ENCODE data around the gene NPY4R2. TPM values are rescaled to one million over a fixed set of nuclear protein-coding genes. Genes with fewer than 3 reads are reported as not detected.
"Not testable (repeated sequence)": the region's sequence is repeated elsewhere in the genome, so short reads cannot be mapped to it uniquely, and the experiment has no call there.

The NPY4R2 gene
- total RNA-seq, 1 donor from 2014 or later, result not detected

DNA sequence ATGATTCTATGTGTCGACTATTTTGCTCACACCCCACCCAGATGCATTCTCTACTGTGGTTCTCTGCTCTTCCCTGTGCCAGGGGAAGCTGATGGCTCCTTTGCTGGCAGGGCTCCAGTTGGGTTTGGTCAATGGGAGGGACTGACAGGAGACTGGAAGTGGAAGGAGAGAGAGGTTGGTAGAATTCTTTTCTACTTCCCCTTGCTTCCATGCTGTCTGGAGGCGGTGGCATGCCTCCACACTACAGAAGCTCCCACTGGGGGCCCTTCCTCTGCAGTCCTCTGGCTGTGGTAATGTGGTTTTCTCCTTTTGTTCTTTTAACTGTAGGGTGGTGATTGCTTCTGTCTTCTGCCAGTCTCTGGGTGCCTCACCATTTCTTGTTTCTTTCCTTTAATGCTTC, 4.4 kb upstream of the NPY4R2 start:
- not testable (repeated sequence) for H3K27me3 Mint-ChIP-seq; DNase-seq (ENCODE audit: extremely low spot score, unreplicated experiment); H3K27ac Mint-ChIP-seq; H3K36me3 Mint-ChIP-seq; H3K9me3 Mint-ChIP-seq; H3K4me1 Mint-ChIP-seq (ENCODE audit: unreplicated experiment); H3K4me3 Mint-ChIP-seq

DNA sequence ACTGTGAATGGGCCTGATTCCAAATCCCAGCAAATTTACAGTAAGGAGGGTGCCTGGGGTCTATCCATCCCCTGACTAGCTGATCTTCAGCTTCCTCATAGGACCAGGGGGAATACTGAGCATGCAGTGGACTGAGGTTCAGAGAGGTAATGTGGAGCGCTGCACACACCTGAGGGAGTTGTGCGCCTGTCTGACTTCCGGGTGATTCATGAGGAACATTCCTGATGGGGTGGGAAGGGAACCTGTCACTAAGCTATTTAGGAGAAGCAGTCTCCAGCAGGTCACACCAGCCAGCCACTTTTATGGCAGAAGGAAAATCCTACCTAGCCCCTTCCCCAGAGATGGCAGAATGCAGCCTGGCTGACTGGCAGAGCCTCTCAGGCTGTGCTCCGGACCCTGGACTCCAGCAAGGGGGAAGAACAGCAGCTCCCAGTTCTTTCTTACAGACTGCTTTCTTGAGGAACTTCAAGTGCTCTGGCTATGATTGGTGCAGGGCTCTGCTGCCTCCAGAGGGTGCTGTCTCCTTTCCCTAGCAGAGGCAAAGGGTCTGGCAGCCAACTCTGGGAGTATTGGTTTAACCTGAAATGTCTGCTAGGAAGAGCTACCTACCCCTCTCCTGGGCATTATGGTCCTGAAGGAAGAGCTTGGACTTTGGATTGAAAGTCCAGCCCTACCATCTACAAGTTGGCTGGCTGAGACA, 2.5 kb upstream of the NPY4R2 start:
- H3K36me3 Mint-ChIP-seq; H3K9me3 Mint-ChIP-seq; H3K4me1 Mint-ChIP-seq (ENCODE audit: unreplicated experiment); DNase-seq (ENCODE audit: extremely low spot score, unreplicated experiment); H3K4me3 Mint-ChIP-seq; H3K27me3 Mint-ChIP-seq; H3K27ac Mint-ChIP-seq: not testable (repeated sequence)

DNA sequence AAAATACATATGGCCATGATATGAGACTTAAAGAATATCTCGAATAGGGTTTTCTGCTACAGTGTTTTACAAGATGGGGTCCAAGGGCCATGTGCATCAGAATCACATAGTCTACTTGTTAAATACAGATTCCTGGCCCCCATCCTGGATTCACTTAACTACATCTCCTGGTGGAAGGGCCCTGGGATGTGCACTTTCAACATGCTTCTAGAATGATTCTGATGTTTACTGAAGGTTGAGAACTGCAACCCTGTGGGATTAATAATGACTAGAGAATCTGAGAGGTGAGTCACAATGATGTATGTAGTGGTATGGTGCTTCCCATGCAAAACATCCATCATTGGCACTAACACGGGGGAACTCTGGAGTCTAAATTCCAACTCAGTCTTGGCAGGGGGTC, 2.1 kb downstream of the NPY4R2 start:
- not testable (repeated sequence) for DNase-seq (ENCODE audit: extremely low spot score, unreplicated experiment); H3K4me3 Mint-ChIP-seq; H3K4me1 Mint-ChIP-seq (ENCODE audit: unreplicated experiment); H3K9me3 Mint-ChIP-seq; H3K36me3 Mint-ChIP-seq; H3K27me3 Mint-ChIP-seq; H3K27ac Mint-ChIP-seq

DNA sequence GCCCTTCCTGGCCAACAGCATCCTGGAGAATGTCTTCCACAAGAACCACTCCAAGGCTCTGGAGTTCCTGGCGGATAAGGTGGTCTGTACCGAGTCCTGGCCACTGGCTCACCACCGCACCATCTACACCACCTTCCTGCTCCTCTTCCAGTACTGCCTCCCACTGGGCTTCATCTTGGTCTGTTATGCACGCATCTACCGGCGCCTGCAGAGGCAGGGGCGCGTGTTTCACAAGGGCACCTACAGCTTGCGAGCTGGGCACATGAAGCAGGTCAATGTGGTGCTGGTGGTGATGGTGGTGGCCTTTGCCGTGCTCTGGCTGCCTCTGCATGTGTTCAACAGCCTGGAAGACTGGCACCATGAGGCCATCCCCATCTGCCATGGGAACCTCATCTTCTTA, 4.0 kb downstream of the NPY4R2 start:
- not testable (repeated sequence) for H3K4me3 Mint-ChIP-seq; H3K9me3 Mint-ChIP-seq; H3K4me1 Mint-ChIP-seq (ENCODE audit: unreplicated experiment); H3K36me3 Mint-ChIP-seq; H3K27ac Mint-ChIP-seq; H3K27me3 Mint-ChIP-seq; DNase-seq (ENCODE audit: extremely low spot score, unreplicated experiment)

GRCh38 chr10:47924628-47925027, 6.2 kb downstream of the NPY4R2 start:
- not testable (repeated sequence) for H3K9me3 Mint-ChIP-seq; H3K27ac Mint-ChIP-seq; DNase-seq (ENCODE audit: extremely low spot score, unreplicated experiment); H3K27me3 Mint-ChIP-seq; H3K4me3 Mint-ChIP-seq; H3K36me3 Mint-ChIP-seq; H3K4me1 Mint-ChIP-seq (ENCODE audit: unreplicated experiment)

DNA sequence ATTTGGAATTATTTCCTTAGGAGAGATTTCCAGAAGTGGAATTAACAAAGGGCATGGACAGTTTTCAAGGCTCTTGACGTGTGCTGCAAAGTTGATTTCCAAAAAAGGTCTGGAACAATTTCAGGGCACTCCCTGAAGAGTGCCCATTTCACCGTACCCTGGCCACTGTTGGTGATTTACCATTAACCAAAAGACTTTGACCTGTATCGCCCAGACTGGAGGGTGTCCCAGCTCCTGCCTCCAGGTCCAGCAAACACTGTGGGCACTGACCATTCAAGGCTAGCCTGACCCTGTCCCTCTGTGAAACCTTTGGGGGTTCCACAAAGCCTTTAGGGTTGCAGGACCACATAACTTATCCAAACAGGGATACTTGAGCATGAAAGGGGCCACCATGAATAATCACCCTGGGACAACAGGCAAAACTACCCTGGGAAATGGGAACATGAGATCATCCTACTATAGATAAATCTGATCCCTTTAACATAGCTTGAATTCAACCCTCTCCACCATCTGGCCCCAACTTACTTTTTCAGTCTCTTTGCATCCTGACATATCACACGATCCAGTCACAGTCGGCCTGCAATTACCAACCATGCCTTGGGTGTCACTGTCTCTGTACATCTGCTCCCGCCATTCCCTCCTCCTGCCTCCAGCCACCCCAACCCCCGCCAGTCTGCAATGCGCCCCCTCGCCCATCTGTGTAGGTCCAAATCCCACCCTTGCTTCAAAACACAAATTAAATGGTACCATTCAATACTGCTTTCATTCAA, 8.9 kb downstream of the NPY4R2 start:
- not testable (repeated sequence) for H3K4me3 Mint-ChIP-seq; DNase-seq (ENCODE audit: extremely low spot score, unreplicated experiment); H3K27ac Mint-ChIP-seq; H3K4me1 Mint-ChIP-seq (ENCODE audit: unreplicated experiment); H3K36me3 Mint-ChIP-seq; H3K9me3 Mint-ChIP-seq; H3K27me3 Mint-ChIP-seq

- H3K27me3 Mint-ChIP-seq; H3K36me3 Mint-ChIP-seq; H3K27ac Mint-ChIP-seq; DNase-seq (ENCODE audit: extremely low spot score, unreplicated experiment); H3K4me3 Mint-ChIP-seq; H3K4me1 Mint-ChIP-seq (ENCODE audit: unreplicated experiment); H3K9me3 Mint-ChIP-seq: not testable (repeated sequence)
These were observed 9.8 kb downstream of the NPY4R2 start for GRCh38 chr10:47928225-47928624.

DNA sequence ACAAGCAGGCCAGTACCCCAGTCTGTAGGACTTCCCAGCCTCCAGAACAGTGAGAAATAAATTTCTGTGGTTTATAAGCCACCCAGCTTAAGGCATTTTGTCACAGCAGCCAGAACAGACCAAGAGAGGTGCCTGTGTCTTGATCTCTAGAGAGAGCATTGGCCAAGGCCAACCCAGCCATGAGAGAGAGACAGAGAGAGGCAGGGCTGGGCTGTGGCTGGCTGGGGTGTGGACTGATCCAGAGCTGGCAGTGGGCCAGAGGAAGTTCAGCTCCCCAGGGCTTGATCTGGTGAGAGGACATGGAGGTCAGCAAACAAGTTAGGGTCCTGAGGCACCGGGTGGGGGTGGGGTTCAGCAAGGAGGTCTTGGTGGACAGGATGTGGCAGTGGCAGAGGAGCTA, 14.4 kb downstream of the NPY4R2 start:
- DNase-seq (ENCODE audit: extremely low spot score, unreplicated experiment); H3K4me3 Mint-ChIP-seq; H3K9me3 Mint-ChIP-seq; H3K4me1 Mint-ChIP-seq (ENCODE audit: unreplicated experiment); H3K27ac Mint-ChIP-seq; H3K36me3 Mint-ChIP-seq; H3K27me3 Mint-ChIP-seq: not testable (repeated sequence)

- not testable (repeated sequence) for H3K4me1 Mint-ChIP-seq (ENCODE audit: unreplicated experiment); DNase-seq (ENCODE audit: extremely low spot score, unreplicated experiment); H3K27me3 Mint-ChIP-seq; H3K4me3 Mint-ChIP-seq; H3K27ac Mint-ChIP-seq; H3K36me3 Mint-ChIP-seq; H3K9me3 Mint-ChIP-seq
These were observed 15.0 kb downstream of the NPY4R2 start for GRCh38 chr10:47933462-47933861.

DNA sequence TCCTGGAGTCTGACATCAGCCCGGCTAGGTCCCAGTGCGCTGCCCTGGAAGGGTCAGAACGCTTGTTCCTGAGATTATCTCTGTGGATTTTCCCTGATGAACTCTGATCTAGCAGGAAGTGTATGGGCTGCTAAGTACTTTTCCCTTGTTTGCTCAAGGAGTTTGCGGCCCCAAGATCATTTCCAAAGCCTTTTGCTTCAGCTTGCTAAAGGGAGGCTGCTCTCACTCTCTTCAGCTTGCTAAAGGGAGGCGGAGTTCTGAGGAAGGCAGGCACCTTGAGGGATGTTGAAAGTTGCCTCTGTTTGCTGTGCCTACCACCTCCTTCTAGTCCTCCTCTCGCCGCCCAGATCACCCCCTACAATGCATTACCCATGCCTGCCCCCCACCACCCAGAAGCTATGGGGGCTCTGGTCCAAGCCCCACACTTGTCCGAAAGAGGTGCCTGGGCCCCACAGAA, 18.3 kb downstream of the NPY4R2 start:
- H3K27ac Mint-ChIP-seq; H3K9me3 Mint-ChIP-seq; DNase-seq (ENCODE audit: extremely low spot score, unreplicated experiment); H3K4me3 Mint-ChIP-seq; H3K36me3 Mint-ChIP-seq; H3K27me3 Mint-ChIP-seq; H3K4me1 Mint-ChIP-seq (ENCODE audit: unreplicated experiment): not testable (repeated sequence)

GRCh38 chr10:47937634-47938033, 19.2 kb downstream of the NPY4R2 start:
- not testable (repeated sequence) for H3K27me3 Mint-ChIP-seq, H3K27ac Mint-ChIP-seq

DNA sequence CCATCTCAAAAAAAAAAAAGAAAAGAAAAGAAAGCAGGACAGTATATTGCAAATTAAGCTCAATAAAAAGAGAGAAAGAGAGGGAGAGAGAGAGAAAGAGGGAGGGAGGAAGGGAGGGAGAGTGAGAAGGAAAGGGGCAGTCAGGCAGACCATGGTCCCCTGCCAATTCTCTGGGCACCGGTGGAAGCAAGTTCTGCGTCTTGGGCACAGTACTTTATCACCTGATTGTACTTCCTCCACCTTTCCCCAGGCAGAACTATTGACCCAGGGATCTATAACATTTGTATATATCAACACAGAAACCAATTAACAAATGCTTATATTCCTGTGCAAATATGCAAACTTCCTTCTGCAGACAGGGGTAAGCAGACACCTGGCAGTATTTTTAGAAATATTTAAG, 22.4 kb downstream of the NPY4R2 start:
- H3K36me3 Mint-ChIP-seq; H3K4me3 Mint-ChIP-seq; DNase-seq (ENCODE audit: extremely low spot score, unreplicated experiment); H3K27me3 Mint-ChIP-seq; H3K27ac Mint-ChIP-seq; H3K9me3 Mint-ChIP-seq; H3K4me1 Mint-ChIP-seq (ENCODE audit: unreplicated experiment): not testable (repeated sequence)

More at GRCh38 chr10:47937634-47938033, 19.2 kb downstream of the NPY4R2 start:
- not testable (repeated sequence) for DNase-seq (ENCODE audit: extremely low spot score, unreplicated experiment); H3K9me3 Mint-ChIP-seq; H3K4me3 Mint-ChIP-seq; H3K4me1 Mint-ChIP-seq (ENCODE audit: unreplicated experiment); H3K36me3 Mint-ChIP-seq

- not testable (repeated sequence) for H3K36me3 Mint-ChIP-seq; H3K27me3 Mint-ChIP-seq; H3K4me3 Mint-ChIP-seq; DNase-seq (ENCODE audit: extremely low spot score, unreplicated experiment); H3K4me1 Mint-ChIP-seq (ENCODE audit: unreplicated experiment); H3K27ac Mint-ChIP-seq; H3K9me3 Mint-ChIP-seq
These were observed 22.9 kb downstream of the NPY4R2 start for GRCh38 chr10:47941379-47941778.

GRCh38 chr10:47942351-47943019, 24.0 kb downstream of the NPY4R2 start:
- not testable (repeated sequence) for H3K9me3 Mint-ChIP-seq; H3K36me3 Mint-ChIP-seq; H3K4me1 Mint-ChIP-seq (ENCODE audit: unreplicated experiment); H3K4me3 Mint-ChIP-seq; H3K27me3 Mint-ChIP-seq; H3K27ac Mint-ChIP-seq; DNase-seq (ENCODE audit: extremely low spot score, unreplicated experiment)

Data from type B pancreatic cell (in vitro differentiated cells).